Parathyroid adenoma (tissue), 2 donors: ENCODE data around the gene CADM4.

Experiments used
- H2AFZ ChIP-seq: fragments of 300-600 bp; sonication (generic); one replicate; pipeline ENCODE4 v1.7.0; 2017; ENCODE audit warnings: antibody characterized with exemption, mild to moderate bottlenecking
- H3K27ac ChIP-seq: fragments of 300-600 bp; sonication (generic); one replicate; pipeline ENCODE4 v1.7.0; 2017
- H3K27me3 ChIP-seq: fragments of 300-600 bp; sonication (generic); one replicate; pipeline ENCODE4 v1.7.0; 2017; ENCODE audit warnings: low read length; ENCODE audit not compliant: control insufficient read depth, insufficient read depth
- H3K36me3 ChIP-seq: fragments of 300-600 bp; sonication (generic); one replicate; pipeline ENCODE4 v1.7.0; 2017; ENCODE audit warnings: low read length; ENCODE audit not compliant: control insufficient read depth, insufficient read depth
- H3K4me1 ChIP-seq: fragments of 300-600 bp; sonication (generic); one replicate; pipeline ENCODE4 v1.7.0; 2017; ENCODE audit warnings: control low read depth
- H3K4me2 ChIP-seq: fragments of 300-600 bp; sonication (generic); one replicate; pipeline ENCODE4 v1.7.0; 2017; ENCODE audit warnings: low read length
- H3K4me3 ChIP-seq: fragments of 300-600 bp; sonication (generic); one replicate; pipeline ENCODE4 v1.7.0; 2017; ENCODE audit warnings: low read depth, low read length
- H3K79me2 ChIP-seq: fragments of 300-600 bp; sonication (generic); one replicate; pipeline ENCODE4 v1.7.0; 2017; ENCODE audit warnings: control low read depth
- H3K9ac ChIP-seq: fragments of 300-600 bp; sonication (generic); one replicate; pipeline ENCODE4 v1.7.0; 2017; ENCODE audit warnings: mild to moderate bottlenecking
- H3K9me3 ChIP-seq: fragments of 300-600 bp; sonication (generic); one replicate; pipeline ENCODE4 v1.7.0; 2017; ENCODE audit warnings: low read length; ENCODE audit not compliant: control insufficient read depth
- TF ChIP-seq, protein P1 (sequence below): fragments of 300-600 bp; sonication (generic); IDR thresholded peaks from one replicate; pipeline ENCODE4 v1.7.0; 2017; ENCODE audit warnings: antibody characterized with exemption, mild to moderate bottlenecking
- donor health status: primary hyperparathyroidism.

The CADM4 gene

GRCh38 chr19:43633520-43633919 is 6.1 kb downstream of the CADM4 start:
- Histone ChIP-seq H3K36me3 (no peaks in the 10 kb centered on the region), H3K27me3 (no peaks in the 10 kb centered on the region), H3K79me2 (peaks cover 26% of the 10 kb centered on the region), H3K27ac (peak overlapping the region; percentile 32), H2AFZ (no peak overlapping the region), H3K4me3 (no peak overlapping the region), H3K4me2 (no peak overlapping the region), H3K9me3 (no peaks in the 10 kb centered on the region), H3K9ac (no peak overlapping the region), H3K4me1 (peaks cover 13% of the 10 kb centered on the region)
- TF ChIP-seq, protein P1, sequence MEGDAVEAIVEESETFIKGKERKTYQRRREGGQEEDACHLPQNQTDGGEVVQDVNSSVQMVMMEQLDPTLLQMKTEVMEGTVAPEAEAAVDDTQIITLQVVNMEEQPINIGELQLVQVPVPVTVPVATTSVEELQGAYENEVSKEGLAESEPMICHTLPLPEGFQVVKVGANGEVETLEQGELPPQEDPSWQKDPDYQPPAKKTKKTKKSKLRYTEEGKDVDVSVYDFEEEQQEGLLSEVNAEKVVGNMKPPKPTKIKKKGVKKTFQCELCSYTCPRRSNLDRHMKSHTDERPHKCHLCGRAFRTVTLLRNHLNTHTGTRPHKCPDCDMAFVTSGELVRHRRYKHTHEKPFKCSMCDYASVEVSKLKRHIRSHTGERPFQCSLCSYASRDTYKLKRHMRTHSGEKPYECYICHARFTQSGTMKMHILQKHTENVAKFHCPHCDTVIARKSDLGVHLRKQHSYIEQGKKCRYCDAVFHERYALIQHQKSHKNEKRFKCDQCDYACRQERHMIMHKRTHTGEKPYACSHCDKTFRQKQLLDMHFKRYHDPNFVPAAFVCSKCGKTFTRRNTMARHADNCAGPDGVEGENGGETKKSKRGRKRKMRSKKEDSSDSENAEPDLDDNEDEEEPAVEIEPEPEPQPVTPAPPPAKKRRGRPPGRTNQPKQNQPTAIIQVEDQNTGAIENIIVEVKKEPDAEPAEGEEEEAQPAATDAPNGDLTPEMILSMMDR, result no peak

DNA sequence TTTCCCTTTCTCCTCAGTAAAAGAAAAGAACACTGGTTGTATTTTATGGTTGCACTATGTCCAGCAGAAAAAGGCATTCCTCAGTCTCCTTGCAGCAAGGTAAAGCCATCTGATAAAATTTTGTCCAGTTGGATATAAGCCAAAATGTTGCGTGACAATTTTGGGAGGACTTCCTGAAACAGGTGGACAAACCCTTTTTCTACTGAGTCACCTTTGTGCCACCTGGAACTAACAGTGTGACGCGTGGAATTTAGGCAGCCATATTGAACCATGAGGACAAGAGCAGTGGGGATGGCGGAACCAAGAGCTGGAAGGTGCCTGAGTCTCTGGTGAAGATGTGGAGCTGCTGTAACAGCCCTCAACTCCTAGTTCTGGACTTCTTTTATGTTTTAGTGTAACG is 8.2 kb downstream of the CADM4 start:
- Histone ChIP-seq H3K4me1 (peaks cover 13% of the 10 kb centered on the region), H3K27ac (no peak overlapping the region), H3K9me3 (no peaks in the 10 kb centered on the region), H2AFZ (no peak overlapping the region), H3K79me2 (peaks cover 30% of the 10 kb centered on the region), H3K36me3 (no peaks in the 10 kb centered on the region), H3K27me3 (no peaks in the 10 kb centered on the region), H3K4me3 (no peak overlapping the region), H3K9ac (no peak overlapping the region), H3K4me2 (no peak overlapping the region)
- TF ChIP-seq, protein P1, result no peak

DNA sequence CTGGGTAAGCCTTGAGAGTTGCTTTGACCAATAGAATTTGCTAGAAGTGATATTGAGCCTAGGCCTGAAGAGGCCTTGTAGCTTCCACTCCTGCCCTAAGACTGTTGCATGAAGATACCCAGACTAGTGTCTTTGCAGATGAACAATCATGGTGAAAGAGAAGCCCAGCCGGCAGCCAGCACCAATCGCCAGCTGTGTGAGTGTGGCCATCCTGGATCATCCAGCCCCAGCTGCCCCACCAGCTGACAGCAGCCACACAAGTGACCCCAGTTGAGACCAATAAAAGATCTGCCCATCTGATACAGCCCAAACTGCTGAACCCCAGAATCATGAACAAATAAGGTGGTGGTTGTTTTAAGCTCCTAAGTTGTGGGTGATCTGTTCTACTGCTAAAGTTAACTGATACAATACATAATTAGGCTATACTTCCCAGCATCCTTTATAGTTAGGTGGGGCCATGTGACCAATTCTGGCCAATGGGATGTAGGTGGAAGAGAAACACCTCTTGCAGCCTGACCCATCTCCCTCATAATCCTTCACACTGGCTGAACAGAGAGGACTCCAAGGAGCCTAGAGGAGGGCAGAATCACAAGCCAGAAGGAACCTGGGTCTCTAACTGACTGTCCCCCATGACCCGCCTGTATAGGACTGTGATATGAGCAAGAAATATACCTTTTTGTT is 10.9 kb downstream of the CADM4 start:
- Histone ChIP-seq H3K4me1 (peaks cover 6% of the 10 kb centered on the region), H3K79me2 (peaks cover 25% of the 10 kb centered on the region), H3K4me3 (no peak overlapping the region), H3K4me2 (no peak overlapping the region), H3K27ac (no peak overlapping the region), H3K36me3 (no peaks in the 10 kb centered on the region), H2AFZ (no peak overlapping the region), H3K27me3 (no peaks in the 10 kb centered on the region), H3K9me3 (no peaks in the 10 kb centered on the region), H3K9ac (no peak overlapping the region)
- TF ChIP-seq, protein P1, result no peak

GRCh38 chr19:43626838-43627237 is 12.8 kb downstream of the CADM4 start:
- Histone ChIP-seq H3K27ac (no peak overlapping the region), H3K9me3 (no peaks in the 10 kb centered on the region), H3K27me3 (no peaks in the 10 kb centered on the region), H3K4me2 (no peak overlapping the region), H3K9ac (no peak overlapping the region), H3K36me3 (no peaks in the 10 kb centered on the region), H3K79me2 (peaks cover 19% of the 10 kb centered on the region), H3K4me3 (no peak overlapping the region), H2AFZ (no peak overlapping the region), H3K4me1 (no peaks in the 10 kb centered on the region)
- TF ChIP-seq, protein P1, result no peak
